Measurements from ENCODE around the gene NT5DC2. TPM values are rescaled to one million over a fixed set of nuclear protein-coding genes. Genes with fewer than 3 reads are reported as not detected.
A peak's percentile ranks its signal among the peaks of the same experiment; 100 is the strongest.

Gene NT5DC2
- total and polyA plus RNA-seq, 2 experiments from 2014 or later = 166 to 167 TPM

DNA sequence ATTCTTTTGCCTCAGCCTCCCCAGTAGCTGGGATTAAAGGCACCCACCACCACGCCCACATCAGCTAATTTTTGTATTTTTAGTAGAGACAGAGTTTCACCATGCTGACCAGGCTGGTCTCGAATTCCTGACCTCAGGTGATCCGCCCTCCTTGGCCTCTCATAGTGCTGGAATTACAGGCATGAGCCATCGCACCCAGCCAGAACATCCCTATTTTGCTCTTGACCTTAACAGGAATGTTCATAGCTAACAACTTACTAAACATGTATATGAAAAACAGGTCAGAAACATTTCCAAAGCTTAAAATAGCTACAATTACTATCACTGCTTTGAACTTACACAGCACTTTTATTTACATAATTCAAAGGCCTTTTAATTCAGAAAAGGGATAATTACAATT is 36.4 kb upstream of the NT5DC2 start:
- DNase-seq (ENCODE audit: low spot score) = peak; percentile 9
- H3K4me1 ChIP-seq (ENCODE audit: insufficient read depth) = no peaks in the 10 kb centered on the region
- TF ChIP-seq EZH2phosphoT487 (IDR thresholded peaks at IDR 0.05; ENCODE audit: low read depth, severe bottlenecking, unreplicated experiment) (no peak), EZH2 (IDR thresholded peaks at IDR 0.05; ENCODE audit: borderline replicate concordance) (no peak)
- TF ChIP-seq, protein P1, sequence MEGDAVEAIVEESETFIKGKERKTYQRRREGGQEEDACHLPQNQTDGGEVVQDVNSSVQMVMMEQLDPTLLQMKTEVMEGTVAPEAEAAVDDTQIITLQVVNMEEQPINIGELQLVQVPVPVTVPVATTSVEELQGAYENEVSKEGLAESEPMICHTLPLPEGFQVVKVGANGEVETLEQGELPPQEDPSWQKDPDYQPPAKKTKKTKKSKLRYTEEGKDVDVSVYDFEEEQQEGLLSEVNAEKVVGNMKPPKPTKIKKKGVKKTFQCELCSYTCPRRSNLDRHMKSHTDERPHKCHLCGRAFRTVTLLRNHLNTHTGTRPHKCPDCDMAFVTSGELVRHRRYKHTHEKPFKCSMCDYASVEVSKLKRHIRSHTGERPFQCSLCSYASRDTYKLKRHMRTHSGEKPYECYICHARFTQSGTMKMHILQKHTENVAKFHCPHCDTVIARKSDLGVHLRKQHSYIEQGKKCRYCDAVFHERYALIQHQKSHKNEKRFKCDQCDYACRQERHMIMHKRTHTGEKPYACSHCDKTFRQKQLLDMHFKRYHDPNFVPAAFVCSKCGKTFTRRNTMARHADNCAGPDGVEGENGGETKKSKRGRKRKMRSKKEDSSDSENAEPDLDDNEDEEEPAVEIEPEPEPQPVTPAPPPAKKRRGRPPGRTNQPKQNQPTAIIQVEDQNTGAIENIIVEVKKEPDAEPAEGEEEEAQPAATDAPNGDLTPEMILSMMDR (IDR thresholded peaks at IDR 0.05; ENCODE audit: poor library complexity) = no peak
- H3K4me2 ChIP-seq = no peak overlapping the region
- peak overlapping the region; percentile 31 for H3K27ac ChIP-seq
- H2AFZ ChIP-seq = no peak overlapping the region
- H3K4me3 ChIP-seq = no peak overlapping the region
- H3K27me3 ChIP-seq = no peaks in the 10 kb centered on the region
- H4K20me1 ChIP-seq (ENCODE audit: insufficient read depth, poor library complexity, severe bottlenecking) = no peaks in the 10 kb centered on the region
- peaks cover 2% of the 10 kb centered on the region for H3K79me2 ChIP-seq
- H3K36me3 ChIP-seq (replicated peaks; ENCODE audit: insufficient read depth, low read depth) = no peaks in the 10 kb centered on the region
- H3K9me2 ChIP-seq (replicated peaks; ENCODE audit: insufficient read depth) = no peaks in the 10 kb centered on the region
- no peaks in the 10 kb centered on the region for H3K9me3 ChIP-seq (ENCODE audit: low read depth)
- 92% methylated on average over 4 of the region's 4 CpGs for WGBS (ENCODE audit: low lambda C conversion rate, missing lambda C conversion rate)

DNA sequence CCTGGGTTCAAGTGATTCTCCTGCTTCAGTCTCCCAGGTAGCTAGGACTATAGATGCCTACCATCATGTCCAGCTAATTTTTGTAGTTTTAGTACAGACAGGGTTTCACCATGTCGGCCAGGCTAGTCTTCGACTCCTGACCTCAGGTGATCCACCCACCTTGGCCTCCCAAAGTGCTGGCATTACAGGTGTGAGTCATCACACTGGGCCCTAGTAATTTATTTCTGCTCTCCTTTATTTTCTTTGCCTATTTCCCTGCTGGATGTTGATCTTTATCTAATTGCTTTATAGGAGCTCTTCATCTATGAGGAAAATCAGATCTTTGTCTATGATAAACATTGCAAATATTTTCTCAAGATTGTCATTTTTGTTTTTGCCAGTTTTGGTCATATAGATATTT is 34.4 kb upstream of the NT5DC2 start:
- no peaks in the 10 kb centered on the region for H3K9me2 ChIP-seq (replicated peaks; ENCODE audit: insufficient read depth)
- no peak overlapping the region for H3K4me3 ChIP-seq
- H3K4me1 ChIP-seq (ENCODE audit: insufficient read depth) = no peaks in the 10 kb centered on the region
- no peak for TF ChIP-seq EZH2phosphoT487 (IDR thresholded peaks at IDR 0.05; ENCODE audit: low read depth, severe bottlenecking, unreplicated experiment)
- TF ChIP-seq EZH2 (IDR thresholded peaks at IDR 0.05; ENCODE audit: borderline replicate concordance) = no peak
- TF ChIP-seq, protein P1 (IDR thresholded peaks at IDR 0.05; ENCODE audit: poor library complexity) = no peak
- H2AFZ ChIP-seq = no peak overlapping the region
- no peak overlapping the region for H3K27ac ChIP-seq
- H3K36me3 ChIP-seq (replicated peaks; ENCODE audit: insufficient read depth, low read depth) = no peaks in the 10 kb centered on the region
- H3K27me3 ChIP-seq = no peaks in the 10 kb centered on the region
- 95% methylated on average over 2 of the region's 2 CpGs for WGBS (ENCODE audit: low lambda C conversion rate, missing lambda C conversion rate)
- peaks cover 2% of the 10 kb centered on the region for H3K79me2 ChIP-seq
- DNase-seq (ENCODE audit: low spot score) = no peak
- no peak overlapping the region for H3K4me2 ChIP-seq
- H3K9me3 ChIP-seq (ENCODE audit: low read depth) = no peaks in the 10 kb centered on the region
- H4K20me1 ChIP-seq (ENCODE audit: insufficient read depth, poor library complexity, severe bottlenecking) = no peaks in the 10 kb centered on the region

DNA sequence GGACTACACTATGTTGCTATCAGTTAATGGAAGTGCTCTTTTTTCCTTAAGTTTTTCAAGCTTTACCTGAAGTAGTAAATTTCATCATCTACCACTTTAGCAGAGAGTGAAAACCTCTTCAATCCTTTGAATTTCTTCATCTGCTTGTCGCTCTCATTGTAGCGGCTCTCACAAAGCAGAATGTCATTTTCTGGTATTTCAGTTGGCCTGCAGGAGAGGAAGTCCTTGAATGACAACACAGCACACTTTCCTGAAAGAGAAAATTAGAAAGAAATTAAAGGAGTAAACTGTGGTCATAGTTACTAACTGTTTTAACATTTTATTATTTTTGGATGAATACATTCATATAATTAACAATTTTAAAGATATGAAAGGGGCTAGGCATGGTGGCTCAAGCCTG is 30.3 kb upstream of the NT5DC2 start:
- no peaks in the 10 kb centered on the region for H4K20me1 ChIP-seq (ENCODE audit: insufficient read depth, poor library complexity, severe bottlenecking)
- WGBS (ENCODE audit: low lambda C conversion rate, missing lambda C conversion rate) = 98% methylated on average over 2 of the region's 2 CpGs
- no peaks in the 10 kb centered on the region for H3K9me3 ChIP-seq (ENCODE audit: low read depth)
- H3K4me3 ChIP-seq = no peak overlapping the region
- no peaks in the 10 kb centered on the region for H3K27me3 ChIP-seq
- no peak for DNase-seq (ENCODE audit: low spot score)
- H3K27ac ChIP-seq = no peak overlapping the region
- no peak overlapping the region for H3K4me2 ChIP-seq
- H2AFZ ChIP-seq = no peak overlapping the region
- H3K4me1 ChIP-seq (ENCODE audit: insufficient read depth) = no peaks in the 10 kb centered on the region
- no peaks in the 10 kb centered on the region for H3K36me3 ChIP-seq (replicated peaks; ENCODE audit: insufficient read depth, low read depth)
- H3K79me2 ChIP-seq = peaks cover 1% of the 10 kb centered on the region
- H3K9me2 ChIP-seq (replicated peaks; ENCODE audit: insufficient read depth) = no peaks in the 10 kb centered on the region
- TF ChIP-seq EZH2 (IDR thresholded peaks at IDR 0.05; ENCODE audit: borderline replicate concordance) = no peak

DNA sequence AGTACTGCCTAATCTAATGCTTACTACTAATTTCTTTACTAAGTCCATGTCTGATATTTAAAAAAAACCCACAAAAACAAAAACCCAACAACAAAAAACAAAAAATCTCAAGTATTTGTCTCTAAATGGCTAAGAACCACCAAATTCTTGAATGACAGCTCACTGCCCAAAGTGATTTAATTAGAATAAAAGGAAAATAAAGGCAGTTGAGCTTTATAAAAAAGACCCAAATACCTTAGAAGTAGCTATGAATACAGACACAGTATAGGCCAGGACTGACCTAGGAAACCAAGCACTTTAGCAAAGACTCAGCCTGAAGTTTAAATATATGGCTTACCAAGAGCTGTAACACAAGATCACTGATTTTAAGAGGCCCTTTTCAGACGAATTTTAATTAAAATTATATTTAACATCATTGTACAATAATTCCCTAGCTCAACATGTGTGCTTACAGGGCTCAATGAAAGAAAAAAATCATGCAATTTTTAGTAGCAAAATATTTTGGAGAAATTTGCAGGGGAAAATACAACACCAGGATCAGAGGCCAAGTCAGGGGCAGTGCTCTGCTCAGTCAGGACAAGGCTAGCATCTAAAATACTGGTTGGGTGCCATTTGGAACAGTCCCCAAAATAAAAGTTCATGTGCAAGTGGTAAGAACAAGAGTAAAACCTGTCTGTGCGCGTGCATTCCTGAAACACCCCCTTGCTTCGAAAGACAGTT is 27.5 kb upstream of the NT5DC2 start:
- no peak overlapping the region for H2AFZ ChIP-seq
- H3K4me3 ChIP-seq = no peak overlapping the region
- no peak for DNase-seq (ENCODE audit: low spot score)
- WGBS (ENCODE audit: low lambda C conversion rate, missing lambda C conversion rate) = 88% methylated on average over 4 of the region's 4 CpGs
- H3K36me3 ChIP-seq (replicated peaks; ENCODE audit: insufficient read depth, low read depth) = no peaks in the 10 kb centered on the region
- peaks cover 3% of the 10 kb centered on the region for H3K79me2 ChIP-seq
- no peaks in the 10 kb centered on the region for H3K9me3 ChIP-seq (ENCODE audit: low read depth)
- H3K9me2 ChIP-seq (replicated peaks; ENCODE audit: insufficient read depth) = no peaks in the 10 kb centered on the region
- no peaks in the 10 kb centered on the region for H3K27me3 ChIP-seq
- H3K4me1 ChIP-seq (ENCODE audit: insufficient read depth) = no peaks in the 10 kb centered on the region
- no peak overlapping the region for H3K27ac ChIP-seq
- no peaks in the 10 kb centered on the region for H4K20me1 ChIP-seq (ENCODE audit: insufficient read depth, poor library complexity, severe bottlenecking)
- H3K4me2 ChIP-seq = no peak overlapping the region
- no peak for TF ChIP-seq EZH2phosphoT487 (IDR thresholded peaks at IDR 0.05; ENCODE audit: low read depth, severe bottlenecking, unreplicated experiment)
- TF ChIP-seq, protein P1 (IDR thresholded peaks at IDR 0.05; ENCODE audit: poor library complexity) = no peak
